ENCODE measurements around the gene LSS.

GRCh38 chr21:46206163-46207005 is 22.2 kb downstream of the LSS start:
- TF ChIP-seq RFX5 (IDR thresholded peaks at IDR 0.05; ENCODE audit: low read depth, low read length) (no peak), CTCF (conservative IDR thresholded peaks at IDR 0.05; ENCODE audit: low read depth, low read length) (no peak), POLR2A (IDR thresholded peaks at IDR 0.05; ENCODE audit: low read depth, low read length) (no peak), SMC3 (IDR thresholded peaks at IDR 0.05; ENCODE audit: low read depth, low read length) (no peak), FOS (IDR thresholded peaks at IDR 0.05; ENCODE audit: low read depth, low read length) (no peak), CEBPB (IDR thresholded peaks at IDR 0.05; ENCODE audit: low read depth, low read length) (no peak), RCOR1 (IDR thresholded peaks at IDR 0.05; ENCODE audit: insufficient replicate concordance, low read length) (no peak), RAD21 (IDR thresholded peaks at IDR 0.05; ENCODE audit: low read length) (no peak), MAFK (IDR thresholded peaks at IDR 0.05; ENCODE audit: low read depth, low read length) (no peak)
